Measurements from ENCODE around the gene PRKCB.

- TF ChIP-seq POLR2A (IDR thresholded peaks at IDR 0.05) = no peak
- TF ChIP-seq, protein P1, sequence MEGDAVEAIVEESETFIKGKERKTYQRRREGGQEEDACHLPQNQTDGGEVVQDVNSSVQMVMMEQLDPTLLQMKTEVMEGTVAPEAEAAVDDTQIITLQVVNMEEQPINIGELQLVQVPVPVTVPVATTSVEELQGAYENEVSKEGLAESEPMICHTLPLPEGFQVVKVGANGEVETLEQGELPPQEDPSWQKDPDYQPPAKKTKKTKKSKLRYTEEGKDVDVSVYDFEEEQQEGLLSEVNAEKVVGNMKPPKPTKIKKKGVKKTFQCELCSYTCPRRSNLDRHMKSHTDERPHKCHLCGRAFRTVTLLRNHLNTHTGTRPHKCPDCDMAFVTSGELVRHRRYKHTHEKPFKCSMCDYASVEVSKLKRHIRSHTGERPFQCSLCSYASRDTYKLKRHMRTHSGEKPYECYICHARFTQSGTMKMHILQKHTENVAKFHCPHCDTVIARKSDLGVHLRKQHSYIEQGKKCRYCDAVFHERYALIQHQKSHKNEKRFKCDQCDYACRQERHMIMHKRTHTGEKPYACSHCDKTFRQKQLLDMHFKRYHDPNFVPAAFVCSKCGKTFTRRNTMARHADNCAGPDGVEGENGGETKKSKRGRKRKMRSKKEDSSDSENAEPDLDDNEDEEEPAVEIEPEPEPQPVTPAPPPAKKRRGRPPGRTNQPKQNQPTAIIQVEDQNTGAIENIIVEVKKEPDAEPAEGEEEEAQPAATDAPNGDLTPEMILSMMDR (IDR thresholded peaks at IDR 0.05 in 4 of 5, conservative IDR thresholded peaks at IDR 0.05 in 1 of 5) = no peak
Observed at GRCh38 chr16:23869052-23869451, 33.3 kb downstream of the PRKCB start.

Measured in gastrocnemius medialis (tissue), 4 donors.